ENCODE results near the gene EXOC3L1.
A peak's percentile ranks its signal among the peaks of the same experiment; 100 is the strongest.

Gene EXOC3L1, protein sequence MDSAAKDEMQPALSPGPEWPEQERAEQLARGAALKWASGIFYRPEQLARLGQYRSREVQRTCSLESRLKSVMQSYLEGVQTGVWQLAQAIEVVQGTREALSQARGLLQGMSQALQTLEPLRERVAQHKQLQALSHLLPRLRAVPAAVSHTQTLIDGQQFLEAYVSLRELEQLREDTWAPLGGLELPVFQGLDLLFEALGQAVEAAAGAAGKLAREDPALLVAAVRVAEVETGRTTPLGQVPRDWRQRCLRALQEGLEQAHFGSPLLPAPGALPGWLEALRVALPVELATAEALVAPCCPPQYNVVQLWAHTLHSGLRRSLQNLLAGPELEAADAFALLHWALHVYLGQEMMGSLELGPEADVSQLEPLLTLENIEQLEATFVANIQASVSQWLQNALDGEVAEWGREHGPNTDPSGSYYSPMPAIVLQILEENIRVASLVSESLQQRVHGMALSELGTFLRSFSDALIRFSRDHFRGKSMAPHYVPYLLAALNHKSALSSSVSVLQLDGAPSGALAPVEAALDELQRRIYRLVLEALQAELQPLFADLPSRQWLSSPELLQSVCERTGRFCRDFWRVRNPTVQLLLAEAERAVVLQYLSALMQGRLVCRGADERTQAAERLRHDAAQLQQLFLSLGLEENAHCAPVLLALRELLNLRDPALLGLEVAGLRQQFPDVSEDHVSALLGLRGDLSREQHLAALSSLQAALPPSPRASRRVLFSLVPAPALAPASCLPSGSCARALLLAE

DNA sequence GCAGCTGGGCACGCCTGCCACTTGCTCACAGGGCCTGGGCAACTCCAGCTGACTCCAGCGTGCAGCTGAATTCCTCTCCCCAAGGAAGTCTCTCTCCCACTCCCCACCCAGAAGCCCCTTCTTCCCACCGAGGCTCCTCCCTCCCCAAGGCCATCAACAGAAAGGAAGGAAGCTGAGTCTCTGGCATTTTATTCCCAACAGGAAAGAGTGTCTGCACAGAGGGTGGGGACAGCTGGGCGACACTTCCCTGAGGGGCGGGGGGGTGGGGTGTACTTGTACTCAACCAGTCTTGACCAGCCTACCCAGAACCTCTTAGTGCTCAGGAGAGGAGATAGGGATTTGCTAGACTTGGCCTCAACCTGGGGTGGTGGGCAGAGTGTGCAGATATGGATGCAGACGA, at the start of gene EXOC3L1:
Gene EXOC3L1, minus strand, starts transcription at position 96 of the 400 bp plus-strand sequence. CDS start 460 bp downstream, outside the sequence.
- DNase-seq: no peak

DNA sequence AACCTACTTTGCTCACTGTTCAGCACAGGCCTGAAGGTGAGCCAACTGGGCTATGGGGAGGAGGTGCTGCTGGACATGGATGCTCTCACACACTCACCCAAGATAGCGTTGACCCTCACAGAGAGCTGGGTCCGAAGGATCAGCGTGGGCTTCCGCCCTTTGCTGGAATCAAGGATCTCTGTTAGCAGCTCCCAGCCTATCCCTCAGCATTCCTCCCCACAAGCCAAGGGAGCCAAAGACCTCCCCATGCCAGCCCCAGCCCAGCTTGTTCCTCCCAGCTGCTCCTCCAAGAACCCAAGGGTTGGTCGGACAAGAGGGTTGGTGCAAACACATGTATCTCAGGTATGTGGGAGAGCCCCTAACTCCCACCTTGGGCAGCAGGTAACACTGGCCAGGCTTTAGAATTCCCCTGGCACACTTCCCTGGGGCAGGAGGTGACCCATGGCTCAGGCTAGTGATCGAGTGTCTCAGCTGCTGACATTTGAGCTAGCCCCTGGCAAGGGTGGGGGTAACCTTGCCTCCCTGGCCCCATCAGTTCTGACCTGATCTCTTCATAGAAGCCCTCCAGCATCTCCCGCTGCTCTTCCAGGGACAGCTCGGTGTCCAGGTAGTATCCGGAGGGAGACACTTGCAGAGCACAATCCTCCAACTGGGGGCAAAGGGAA, 49.0 kb upstream of the EXOC3L1 start:
- no peak for DNase-seq

DNA sequence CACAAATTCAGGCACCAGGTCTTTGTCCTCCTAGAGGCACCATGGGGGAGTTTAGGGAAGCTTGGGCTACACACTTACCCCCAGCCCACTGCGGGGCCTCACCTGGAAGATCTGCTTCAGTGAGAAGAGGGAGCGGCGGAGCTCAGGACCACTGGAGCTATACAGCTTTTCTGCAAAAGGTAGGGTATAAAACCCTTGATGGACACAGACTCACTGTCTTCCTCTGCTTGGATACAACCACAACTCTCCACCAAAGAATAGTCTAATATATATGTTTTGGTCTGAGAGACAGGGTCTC, 48.3 kb upstream of the EXOC3L1 start:
- DNase-seq: no peak

DNA sequence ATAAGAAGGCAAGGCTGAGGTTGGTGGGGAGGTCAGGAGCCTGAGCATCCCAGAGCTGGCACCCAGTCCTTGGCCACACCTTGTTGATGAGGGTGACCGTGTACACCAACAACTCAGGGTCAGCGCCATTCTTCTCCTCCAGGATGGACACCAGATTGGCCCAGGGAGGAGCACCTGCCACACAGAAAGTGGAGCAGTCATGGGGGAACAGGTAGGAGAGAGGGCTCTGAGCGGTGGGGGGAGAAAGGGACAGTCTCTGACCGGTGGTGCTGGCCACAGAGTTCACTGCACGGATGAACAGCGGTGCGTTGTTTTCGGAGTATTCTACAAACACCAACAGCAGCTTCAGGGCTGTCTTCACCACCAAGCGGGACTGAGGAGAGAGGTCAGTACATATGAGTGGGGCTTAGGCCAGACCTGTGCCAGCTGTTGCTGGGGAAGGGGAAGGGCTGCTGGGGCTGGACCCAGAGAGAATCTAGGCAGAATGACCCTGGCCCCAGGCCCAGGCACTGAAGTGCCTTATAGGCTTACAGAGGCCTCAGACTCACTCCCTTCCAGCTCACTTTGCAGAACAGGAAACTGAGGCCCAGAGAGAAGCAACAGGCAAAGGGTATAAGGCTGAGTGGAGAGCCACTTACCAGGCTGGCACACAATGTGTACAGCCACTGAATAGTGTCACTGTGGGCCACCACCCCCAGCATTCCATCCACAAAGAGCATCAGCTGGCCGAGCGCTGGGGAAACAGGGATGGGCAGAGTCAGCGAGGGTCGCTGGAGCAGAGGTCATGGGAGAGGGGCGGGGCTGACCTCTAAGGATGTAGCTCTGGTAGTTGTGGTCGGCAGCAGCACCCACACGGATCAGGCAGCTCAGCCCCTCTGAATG, 47.7 kb upstream of the EXOC3L1 start:
- DNase-seq: no peak

DNA sequence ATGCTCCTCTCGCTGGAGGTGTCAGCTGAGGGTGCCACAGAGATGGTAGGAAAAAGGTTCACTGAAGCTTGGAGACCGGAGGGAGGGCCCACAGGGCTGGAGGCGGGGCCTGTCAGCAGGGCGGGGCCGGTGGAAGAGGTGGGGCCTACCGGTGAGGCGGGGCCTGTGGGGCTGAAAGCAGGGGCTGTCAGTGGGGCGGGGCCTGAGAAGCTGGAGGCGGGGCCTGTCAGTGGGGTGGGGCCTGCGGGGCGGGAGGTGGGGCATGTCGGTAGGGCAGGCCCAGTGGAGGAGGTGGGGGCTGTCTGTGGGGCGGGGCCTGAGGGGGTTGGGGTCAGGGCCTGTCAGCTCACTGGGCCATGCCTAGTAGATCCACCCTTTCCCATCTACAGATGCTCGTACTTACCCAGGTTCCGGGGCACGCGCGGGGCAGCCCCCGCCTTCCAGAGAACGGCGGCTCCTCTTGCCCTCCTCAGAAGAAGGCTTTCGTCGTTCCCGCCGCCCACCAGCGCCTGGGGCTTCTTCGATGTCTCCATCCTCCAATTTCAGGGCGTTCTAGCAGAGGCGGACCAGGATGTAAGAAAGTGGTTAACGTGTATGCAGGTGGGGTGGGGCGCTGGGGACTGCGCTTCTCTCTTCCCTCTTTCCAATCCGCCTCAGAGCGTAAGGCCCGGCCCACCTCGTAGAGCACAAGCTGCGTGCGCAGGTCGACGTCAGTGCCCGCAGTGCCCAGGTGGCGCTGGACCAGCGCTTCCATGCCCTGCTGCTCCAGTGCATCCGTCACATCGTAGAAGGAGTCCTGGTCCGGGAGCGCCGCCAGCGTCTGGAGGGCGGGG, 46.8 kb upstream of the EXOC3L1 start:
- DNase-seq: no peak

DNA sequence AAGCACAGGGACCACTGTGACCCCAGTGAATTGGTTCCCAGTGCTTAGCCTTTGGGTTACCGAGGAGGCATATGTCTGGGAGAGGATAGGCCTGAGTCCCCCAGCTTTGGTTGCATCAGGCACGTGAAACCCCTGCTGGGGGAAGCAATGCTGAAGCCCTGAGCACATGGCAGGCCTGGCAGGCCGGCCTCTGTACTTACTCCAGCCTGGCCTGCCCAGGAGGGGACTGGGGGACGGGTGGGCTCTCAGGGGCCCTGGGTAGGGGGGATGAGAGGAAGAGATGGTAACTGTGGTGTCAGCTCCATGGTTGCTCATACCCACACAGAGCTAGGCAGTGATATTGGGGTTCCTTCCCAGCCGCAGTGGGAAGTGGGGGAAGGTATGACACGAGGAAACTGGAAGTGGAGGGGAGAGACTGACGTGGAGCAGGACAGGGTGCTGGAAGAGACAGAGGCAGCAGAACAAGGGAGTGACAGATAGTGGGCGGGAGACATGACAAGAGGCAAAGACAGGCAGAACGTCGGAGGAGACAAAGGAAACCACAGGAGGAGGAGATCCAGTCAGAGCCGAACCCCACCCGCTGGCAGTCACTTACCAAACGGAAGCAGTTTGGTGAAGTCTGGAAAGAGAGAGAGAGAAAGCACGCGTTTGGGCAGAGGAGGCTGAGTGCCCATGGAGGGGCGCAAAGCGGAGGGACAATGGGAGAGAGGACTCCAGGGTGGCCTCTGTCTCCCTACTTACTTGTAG, 46.1 kb upstream of the EXOC3L1 start:
- no peak for DNase-seq

DNA sequence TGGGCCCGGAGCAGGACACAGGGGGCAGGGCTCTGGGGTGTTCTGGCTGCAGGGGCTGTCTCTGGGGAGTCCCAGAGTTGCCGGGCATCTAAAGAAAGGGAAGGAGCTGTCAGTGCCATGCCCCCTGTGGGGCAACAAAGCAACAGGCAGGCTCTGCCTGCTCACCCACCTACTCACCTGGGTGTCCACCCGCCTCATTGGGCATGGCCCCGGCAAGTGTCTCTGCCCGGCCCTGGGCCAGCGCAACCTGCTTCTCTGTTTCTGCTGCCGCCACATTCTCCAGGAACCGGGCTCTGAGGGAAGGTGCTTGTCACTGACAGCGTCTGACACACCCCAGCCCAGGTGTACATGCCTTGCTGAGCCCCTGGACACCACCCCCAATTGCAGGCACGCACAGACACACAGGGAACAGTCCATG, 44.3 kb upstream of the EXOC3L1 start:
- DNase-seq: no peak

DNA sequence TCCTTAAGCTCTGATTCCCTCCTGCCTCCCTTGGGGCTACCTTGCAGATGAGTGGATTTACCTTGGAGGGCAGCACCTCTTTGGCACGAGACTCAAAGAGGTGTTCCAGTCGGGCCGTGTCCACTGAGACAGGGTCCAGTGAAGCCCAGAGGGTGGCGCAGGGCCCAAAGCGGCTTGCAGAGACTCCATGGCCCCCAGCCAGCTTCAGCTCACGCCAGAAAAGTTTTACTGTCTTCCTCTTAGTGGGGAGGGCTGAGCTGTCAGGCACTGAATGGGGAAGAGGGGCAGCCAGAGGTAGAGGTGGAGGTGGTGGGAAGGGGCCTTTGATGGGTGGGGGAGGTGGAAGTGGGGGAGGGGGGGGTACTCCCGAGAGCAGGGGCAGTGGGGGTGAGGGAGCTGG, 43.7 kb upstream of the EXOC3L1 start:
- no peak for DNase-seq

DNA sequence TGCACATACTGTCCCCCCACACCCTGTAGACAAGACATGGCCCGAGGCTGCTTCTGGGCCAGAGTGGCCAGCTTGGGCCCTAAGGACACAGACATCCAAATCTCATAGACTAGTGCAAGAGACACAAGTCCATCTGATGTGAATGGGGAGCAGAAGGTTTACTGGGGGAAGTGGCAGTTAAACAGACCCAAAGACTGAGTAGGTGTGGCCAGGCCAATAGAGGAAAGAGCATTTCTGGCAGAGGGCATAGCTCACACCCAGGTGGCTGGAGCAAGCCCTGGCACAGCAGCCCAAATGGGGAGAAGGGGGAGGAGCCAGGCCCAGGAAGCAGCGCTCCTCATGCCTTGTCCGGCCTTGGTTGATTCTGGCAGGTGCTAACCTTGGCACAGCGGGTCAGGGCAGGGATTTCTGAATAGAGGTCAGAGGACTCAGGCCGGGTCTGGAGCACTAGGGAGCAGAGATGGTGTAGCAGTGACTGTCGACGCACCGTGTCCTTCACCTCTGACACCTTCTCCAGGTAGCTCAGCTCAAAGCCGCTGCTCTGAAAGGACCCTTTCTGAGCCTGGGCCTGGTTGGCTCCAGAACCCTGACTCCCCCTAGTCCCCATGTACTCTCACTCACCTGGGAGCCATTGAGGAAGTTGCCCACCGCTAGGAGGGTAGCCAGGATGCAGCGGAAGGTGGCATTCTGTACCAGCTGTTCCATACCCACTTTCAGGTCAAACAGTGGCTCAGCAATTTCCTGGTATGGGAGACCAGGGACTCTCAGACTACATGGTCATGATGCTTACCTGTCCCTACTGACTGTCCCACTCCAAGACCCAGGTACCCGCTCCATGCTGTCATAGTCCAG, 41.1 kb upstream of the EXOC3L1 start:
- DNase-seq: no peak

DNA sequence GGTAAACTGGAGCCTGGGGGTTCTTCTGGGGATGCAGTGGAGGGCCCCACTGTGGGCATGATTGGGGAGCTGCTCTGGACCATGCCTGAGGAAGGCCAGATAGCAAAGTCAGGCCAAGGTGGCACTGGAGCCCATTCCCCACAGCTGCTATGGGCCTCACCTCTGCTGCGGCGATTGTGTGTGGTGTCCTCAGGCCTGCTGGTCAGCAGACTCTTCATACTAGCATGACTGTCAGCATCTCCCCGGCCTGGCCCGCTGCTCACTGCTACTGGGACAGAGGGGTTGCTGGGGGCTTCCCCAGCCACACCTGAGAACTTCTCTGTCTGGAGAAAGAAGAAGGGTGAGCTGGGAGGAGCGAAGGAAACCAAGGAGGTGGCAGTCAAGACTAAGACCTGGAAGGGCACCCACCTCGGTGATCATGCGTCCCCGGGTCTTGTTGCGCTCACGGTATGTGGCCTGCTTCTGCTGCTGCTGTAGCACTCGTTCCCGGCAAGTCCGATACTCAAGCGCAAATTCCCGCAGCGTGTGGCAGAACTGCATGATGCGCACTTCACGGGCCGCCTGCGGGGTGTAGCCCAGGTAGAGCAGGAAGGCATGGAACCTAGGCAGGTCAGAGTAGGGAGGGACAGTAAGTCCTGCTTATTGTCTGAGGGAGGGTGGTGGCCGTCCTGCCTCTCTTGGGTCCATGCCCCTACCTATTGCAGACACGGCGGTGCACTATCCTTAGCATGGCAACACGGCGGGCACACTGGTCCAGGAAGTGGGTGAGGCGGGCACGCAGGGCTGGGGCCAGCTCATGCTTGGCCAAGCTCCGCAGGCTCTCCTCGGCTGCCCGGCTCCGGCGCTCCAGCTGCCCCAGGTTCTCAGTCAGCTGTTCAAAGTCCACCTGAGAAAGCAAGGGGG, 40.2 kb upstream of the EXOC3L1 start:
- no peak for DNase-seq

DNA sequence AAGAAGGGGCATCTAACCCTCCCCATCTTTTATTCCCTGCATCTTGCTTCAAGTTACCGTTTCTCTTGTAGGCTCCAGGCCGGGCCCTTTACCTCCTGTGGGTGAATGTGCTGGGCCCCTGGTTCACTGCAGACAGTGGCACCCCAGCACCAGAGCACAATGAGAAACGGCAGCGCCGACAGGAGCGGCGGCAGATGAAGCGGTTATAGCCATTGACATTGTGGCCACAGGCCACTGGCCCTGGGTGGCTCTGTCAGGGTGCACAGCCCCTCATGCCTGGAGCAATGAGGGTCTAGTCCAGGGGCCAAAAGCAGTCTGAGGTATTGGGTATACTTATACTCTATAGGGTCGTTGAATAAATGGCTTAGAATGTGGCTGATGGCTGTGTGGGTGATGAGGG, 39.0 kb upstream of the EXOC3L1 start:
- DNase-seq: no peak

DNA sequence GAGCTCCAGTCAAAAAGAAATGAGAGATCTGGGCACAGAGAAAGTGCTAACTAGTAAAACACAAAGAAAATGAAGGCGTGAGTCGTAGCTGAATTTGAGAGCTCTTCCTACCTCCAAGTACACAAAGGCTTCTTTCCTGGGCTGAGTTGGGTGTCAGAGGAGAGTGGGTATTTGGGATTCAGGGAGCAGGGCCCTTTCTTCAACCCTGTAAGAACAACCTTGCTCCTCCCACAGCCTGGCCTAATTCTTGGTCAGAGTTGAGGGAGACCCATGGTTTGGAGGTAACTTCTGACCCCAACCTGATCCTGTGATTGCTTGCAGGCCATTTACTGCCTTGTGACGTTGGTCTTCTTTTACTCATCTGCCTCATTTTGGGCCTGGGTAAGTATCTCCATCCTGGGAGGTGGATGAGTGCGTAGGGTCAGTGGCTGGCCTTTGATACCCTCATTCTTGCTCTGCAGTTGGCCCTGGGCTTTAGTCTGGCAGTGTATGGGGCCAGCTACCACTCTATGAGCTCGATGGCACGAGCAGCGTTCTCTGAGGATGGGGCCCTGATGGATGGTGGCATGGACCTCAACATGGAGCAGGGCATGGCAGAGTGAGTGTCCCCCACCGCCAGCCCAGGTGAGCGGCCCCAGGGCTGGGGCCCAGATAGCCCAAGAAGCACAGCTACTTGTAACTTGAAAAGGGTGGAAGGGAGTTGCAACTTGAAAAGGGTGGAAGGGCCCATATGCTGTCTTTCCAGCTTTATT, 38.3 kb upstream of the EXOC3L1 start:
- no peak for DNase-seq

DNA sequence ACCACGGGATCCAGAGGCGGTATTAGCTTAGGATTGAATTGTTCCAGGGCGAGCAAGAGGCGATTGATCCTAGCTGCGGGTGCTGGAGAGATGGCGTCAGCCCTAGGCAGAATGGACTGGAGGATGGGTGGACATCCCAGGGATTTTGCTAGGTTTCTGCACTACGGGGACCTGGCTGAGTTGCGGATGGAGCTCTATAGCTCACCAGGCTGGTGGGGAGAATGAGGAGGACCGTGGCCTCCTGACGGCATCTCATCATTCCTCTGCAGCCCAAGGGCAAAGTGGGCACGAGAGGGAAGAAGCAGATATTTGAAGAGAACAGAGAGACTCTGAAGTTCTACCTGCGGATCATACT, 37.6 kb upstream of the EXOC3L1 start:
- no peak for DNase-seq

DNA sequence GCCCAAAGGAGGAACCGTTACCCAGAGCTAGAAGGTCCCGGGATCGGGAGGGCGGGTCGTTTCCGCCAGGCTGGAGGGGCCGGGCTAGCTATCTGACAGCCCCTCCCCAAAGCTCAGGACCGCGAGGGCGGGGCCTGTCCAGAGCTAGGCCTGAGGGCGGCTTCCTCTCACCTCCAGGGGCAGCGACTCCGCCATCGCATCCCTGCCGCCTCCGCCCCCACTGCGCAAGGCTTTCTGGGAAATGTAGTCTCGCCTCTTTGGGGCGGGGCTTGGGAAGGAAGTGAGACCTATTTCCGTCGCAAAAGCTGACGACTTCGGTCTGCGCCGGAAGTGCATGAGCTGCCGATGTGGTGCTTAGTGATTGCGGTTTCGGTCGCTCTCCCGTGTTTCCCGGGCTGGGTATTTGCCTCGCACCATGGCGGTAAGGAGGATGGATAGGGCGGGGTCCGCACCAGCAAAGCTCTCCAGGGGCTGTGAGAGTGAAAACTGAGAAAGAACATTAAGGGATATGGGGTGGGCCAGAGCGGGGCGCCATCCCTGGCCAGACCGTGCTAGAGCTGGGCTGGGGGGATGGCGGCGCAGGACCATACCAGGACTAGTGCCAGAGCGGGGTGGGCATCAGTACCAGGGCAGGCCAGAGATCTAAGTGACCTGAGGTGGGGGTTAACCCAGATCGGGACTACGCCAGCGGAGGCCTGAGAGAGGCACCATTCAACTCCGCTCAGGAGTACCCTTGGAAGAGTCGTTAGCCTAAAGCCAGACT, 37.0 kb upstream of the EXOC3L1 start, which contains the start of gene TMEM208:
Gene TMEM208, plus strand, starts transcription at position 327 of the 763 bp plus-strand sequence. Its CDS starts 89 bp downstream, at position 416.
- peak; percentile 93 for DNase-seq

DNA sequence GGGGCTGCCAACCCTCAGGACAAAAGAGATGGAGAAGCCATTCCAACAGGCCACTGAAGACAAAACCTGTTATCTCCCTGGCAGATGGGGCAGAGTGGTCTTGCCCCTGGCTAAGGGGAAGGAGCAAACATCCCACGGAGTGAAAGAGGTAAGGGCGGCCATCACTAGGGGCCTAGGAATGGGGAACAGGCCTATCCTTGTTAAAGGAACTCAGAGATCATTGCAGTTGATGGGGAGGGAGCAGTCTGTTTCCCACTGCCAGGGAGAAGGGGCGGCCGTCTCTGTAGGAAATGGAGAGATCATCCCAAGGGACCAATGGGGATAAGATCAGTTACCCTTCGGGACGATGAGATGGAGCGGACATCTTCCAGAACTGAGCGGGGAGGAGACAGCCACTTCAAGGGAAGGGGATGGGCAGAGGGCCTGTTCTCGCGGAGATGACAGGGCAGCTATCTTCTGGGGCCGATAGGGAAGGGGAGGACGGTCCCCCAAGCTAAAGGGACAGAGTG, 36.4 kb upstream of the EXOC3L1 start:
- no peak for DNase-seq

DNA sequence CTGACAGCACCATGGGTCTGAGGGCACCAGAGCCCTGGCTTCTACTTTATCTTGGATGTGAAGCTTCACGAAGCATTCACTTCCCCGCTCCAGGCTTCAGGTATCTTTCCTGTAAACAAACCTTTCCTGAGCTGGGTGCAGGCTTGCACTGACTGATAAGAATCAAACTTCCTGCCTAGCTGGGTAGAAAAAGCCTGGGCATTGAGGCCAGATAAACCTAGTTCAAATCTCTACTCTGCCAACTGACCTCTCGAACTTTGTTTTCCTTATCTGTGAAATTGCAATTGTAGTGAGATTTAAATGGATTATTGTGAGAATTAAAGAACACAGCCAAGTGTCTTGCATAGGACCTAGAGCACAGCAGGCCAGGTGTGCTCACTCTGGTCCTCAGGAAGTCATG, 34.1 kb upstream of the EXOC3L1 start:
- no peak for DNase-seq

All from NCI-H2107 (cell line).